Measurements from ENCODE around the gene PF4V1. TPM values are rescaled to one million over a fixed set of nuclear protein-coding genes. Genes with fewer than 3 reads are reported as not detected.

The PF4V1 gene
- total and polyA plus RNA-seq, 9 donors = 0.27 to 0.40 (median 0.31) TPM; not detected in 6

DNA sequence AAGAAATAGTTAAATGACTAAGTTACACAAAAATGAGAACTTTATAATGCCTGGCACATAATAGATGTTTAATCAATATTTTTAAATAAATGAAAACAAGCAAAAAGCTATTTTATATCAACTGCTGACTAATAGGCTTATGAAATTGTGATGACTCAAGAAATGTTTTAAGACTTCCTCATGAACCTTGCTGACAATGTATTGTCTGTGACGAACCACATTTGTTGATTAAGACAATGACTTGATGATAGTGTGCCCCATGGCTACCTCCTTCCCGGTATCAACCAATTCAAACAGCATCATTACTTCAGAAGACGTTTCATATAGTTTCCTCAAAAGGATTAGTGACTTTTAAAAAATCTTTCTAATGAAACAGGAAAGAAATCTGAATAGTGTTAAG, 8.8 kb upstream of the PF4V1 start:
- Histone ChIP-seq H3K36me3 (ENCODE audit: control insufficient read depth, insufficient read depth, low read length) (no peaks in the 10 kb centered on the region), H3K27me3 (ENCODE audit: control insufficient read depth, insufficient read depth, low read length) (no peaks in the 10 kb centered on the region), H3K4me1 (ENCODE audit: control insufficient read depth, insufficient read depth, low read length) (no peaks in the 10 kb centered on the region), H3K4me3 (ENCODE audit: low read length) (no peak overlapping the region), H3K27ac (ENCODE audit: low read length) (no peak overlapping the region), H3K9me3 (replicated peaks; ENCODE audit: control insufficient read depth, low read depth, low read length) (no peaks in the 10 kb centered on the region)
- no CpG with 5 or more reads among the region's 3 CpGs for WGBS (ENCODE audit: insufficient coverage)
- no peak for DNase-seq

GRCh38 chr4:73844806-73845205, 8.3 kb upstream of the PF4V1 start:
- Histone ChIP-seq H3K36me3 (ENCODE audit: control insufficient read depth, insufficient read depth, low read length) (no peaks in the 10 kb centered on the region), H3K4me3 (ENCODE audit: low read length) (no peak overlapping the region), H3K4me1 (ENCODE audit: control insufficient read depth, insufficient read depth, low read length) (no peaks in the 10 kb centered on the region), H3K27me3 (ENCODE audit: control insufficient read depth, insufficient read depth, low read length) (no peaks in the 10 kb centered on the region), H3K27ac (ENCODE audit: low read length) (no peak overlapping the region), H3K9me3 (replicated peaks; ENCODE audit: control insufficient read depth, low read depth, low read length) (no peaks in the 10 kb centered on the region)
- DNase-seq = no peak
- no CpG with 5 or more reads among the region's 2 CpGs for WGBS (ENCODE audit: insufficient coverage)

GRCh38 chr4:73847526-73848182, 5.4 kb upstream of the PF4V1 start:
- DNase-seq = no peak
- H3K4me3 ChIP-seq (ENCODE audit: low read length) = no peak overlapping the region

GRCh38 chr4:73848183-73848777, 4.8 kb upstream of the PF4V1 start:
- H3K27me3 ChIP-seq (ENCODE audit: control insufficient read depth, insufficient read depth, low read length) = peaks cover 3% of the 10 kb centered on the region
- no peak for DNase-seq
- no peaks in the 10 kb centered on the region for H3K36me3 ChIP-seq (ENCODE audit: control insufficient read depth, insufficient read depth, low read length)
- peaks cover 4% of the 10 kb centered on the region for H3K4me1 ChIP-seq (ENCODE audit: control insufficient read depth, insufficient read depth, low read length)
- no peak overlapping the region for H3K4me3 ChIP-seq (ENCODE audit: low read length)
- no peaks in the 10 kb centered on the region for H3K9me3 ChIP-seq (replicated peaks; ENCODE audit: control insufficient read depth, low read depth, low read length)
- no CpG with 5 or more reads among the region's 1 CpG for WGBS (ENCODE audit: insufficient coverage)
- no peak overlapping the region for H3K27ac ChIP-seq (ENCODE audit: low read length)

More at GRCh38 chr4:73847526-73848182, 5.4 kb upstream of the PF4V1 start:
- Histone ChIP-seq H3K27me3 (ENCODE audit: control insufficient read depth, insufficient read depth, low read length) (no peaks in the 10 kb centered on the region), H3K9me3 (replicated peaks; ENCODE audit: control insufficient read depth, low read depth, low read length) (no peaks in the 10 kb centered on the region), H3K27ac (ENCODE audit: low read length) (no peak overlapping the region), H3K36me3 (ENCODE audit: control insufficient read depth, insufficient read depth, low read length) (no peaks in the 10 kb centered on the region), H3K4me1 (ENCODE audit: control insufficient read depth, insufficient read depth, low read length) (no peaks in the 10 kb centered on the region)
- WGBS (ENCODE audit: insufficient coverage) = no CpG with 5 or more reads among the region's 3 CpGs

- H3K4me1 ChIP-seq (ENCODE audit: control insufficient read depth, insufficient read depth, low read length) = peaks cover 5% of the 10 kb centered on the region
- no peak for DNase-seq
- no peaks in the 10 kb centered on the region for H3K9me3 ChIP-seq (replicated peaks; ENCODE audit: control insufficient read depth, low read depth, low read length)
- peaks cover 6% of the 10 kb centered on the region for H3K27me3 ChIP-seq (ENCODE audit: control insufficient read depth, insufficient read depth, low read length)
- H3K36me3 ChIP-seq (ENCODE audit: control insufficient read depth, insufficient read depth, low read length) = no peaks in the 10 kb centered on the region
- no peak overlapping the region for H3K27ac ChIP-seq (ENCODE audit: low read length)
- H3K4me3 ChIP-seq (ENCODE audit: low read length) = no peak overlapping the region
- WGBS (ENCODE audit: insufficient coverage) = no CpG with 5 or more reads among the region's 4 CpGs
Measured at GRCh38 chr4:73850261-73850970, 2.7 kb upstream of the PF4V1 start.

- Histone ChIP-seq H3K27ac (ENCODE audit: low read length) (no peak overlapping the region), H3K4me3 (ENCODE audit: low read length) (no peak overlapping the region), H3K9me3 (replicated peaks; ENCODE audit: control insufficient read depth, low read depth, low read length) (no peaks in the 10 kb centered on the region), H3K27me3 (ENCODE audit: control insufficient read depth, insufficient read depth, low read length) (peaks cover 6% of the 10 kb centered on the region), H3K4me1 (ENCODE audit: control insufficient read depth, insufficient read depth, low read length) (peaks cover 5% of the 10 kb centered on the region), H3K36me3 (ENCODE audit: control insufficient read depth, insufficient read depth, low read length) (no peaks in the 10 kb centered on the region)
- no CpG with 5 or more reads among the region's 1 CpG for WGBS (ENCODE audit: insufficient coverage)
- no peak for DNase-seq
Measured at GRCh38 chr4:73851293-73851692, 1.8 kb upstream of the PF4V1 start.

GRCh38 chr4:73852771-73853170, 325 bp upstream of the PF4V1 start:
- Histone ChIP-seq H3K27me3 (ENCODE audit: control insufficient read depth, insufficient read depth, low read length) (peaks cover 6% of the 10 kb centered on the region), H3K9me3 (replicated peaks; ENCODE audit: control insufficient read depth, low read depth, low read length) (no peaks in the 10 kb centered on the region), H3K4me3 (ENCODE audit: low read length) (no peak overlapping the region), H3K36me3 (ENCODE audit: control insufficient read depth, insufficient read depth, low read length) (no peaks in the 10 kb centered on the region), H3K4me1 (ENCODE audit: control insufficient read depth, insufficient read depth, low read length) (peaks cover 5% of the 10 kb centered on the region), H3K27ac (ENCODE audit: low read length) (no peak overlapping the region)
- DNase-seq = no peak

DNA sequence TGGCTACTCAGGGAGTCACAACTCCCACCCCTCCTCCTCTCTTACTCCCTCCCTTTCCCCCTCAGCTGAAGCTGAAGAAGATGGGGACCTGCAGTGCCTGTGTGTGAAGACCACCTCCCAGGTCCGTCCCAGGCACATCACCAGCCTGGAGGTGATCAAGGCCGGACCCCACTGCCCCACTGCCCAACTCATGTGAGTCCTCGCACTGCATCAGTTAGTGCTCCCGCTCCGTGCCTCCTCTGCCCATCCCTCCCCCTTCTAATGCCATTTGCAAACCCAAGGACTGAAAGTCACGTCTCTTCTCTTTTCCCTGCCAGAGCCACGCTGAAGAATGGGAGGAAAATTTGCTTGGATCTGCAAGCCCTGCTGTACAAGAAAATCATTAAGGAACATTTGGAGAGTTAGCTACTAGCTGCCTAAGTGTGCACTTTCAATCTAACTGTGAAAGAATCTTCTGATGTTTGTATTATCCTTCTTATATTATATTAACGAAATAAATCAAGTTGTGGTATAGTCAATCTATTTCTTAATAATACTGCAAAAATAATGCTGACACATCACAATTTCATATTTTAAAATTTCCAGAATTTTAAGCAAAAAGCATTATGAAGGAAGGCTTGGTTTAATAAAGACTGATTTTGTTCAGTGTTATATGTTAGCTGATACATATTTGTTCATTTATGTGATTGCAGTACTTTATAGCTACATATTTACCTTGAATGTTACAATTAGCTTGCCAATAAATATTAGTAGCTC, 800 bp downstream of the PF4V1 start:
- Histone ChIP-seq H3K27ac (ENCODE audit: low read length) (no peak overlapping the region), H3K4me3 (ENCODE audit: low read length) (no peak overlapping the region)
- WGBS (ENCODE audit: insufficient coverage) = 26% methylated on average over 4 of the region's 8 CpGs

DNA sequence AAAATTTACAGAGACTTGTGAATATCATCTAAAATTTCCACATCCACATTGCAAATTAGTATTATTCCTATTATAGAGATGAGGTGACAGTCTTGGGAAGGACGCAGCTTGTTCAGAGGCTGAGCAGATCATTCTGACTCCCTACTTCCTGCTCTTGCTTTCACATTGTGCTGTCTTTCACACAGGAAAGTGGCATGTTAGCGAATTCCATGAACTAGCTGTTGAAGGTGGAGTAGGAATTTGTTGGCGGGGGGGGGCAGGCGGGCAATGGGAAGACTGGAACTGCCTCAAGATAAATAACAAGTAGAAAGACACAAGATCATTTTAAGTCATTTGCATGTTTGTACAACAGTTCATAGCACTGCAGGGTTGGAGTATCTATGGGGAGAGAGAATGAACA, 2.3 kb downstream of the PF4V1 start:
- Histone ChIP-seq H3K27me3 (ENCODE audit: control insufficient read depth, insufficient read depth, low read length) (peaks cover 6% of the 10 kb centered on the region), H3K4me3 (ENCODE audit: low read length) (no peak overlapping the region), H3K9me3 (replicated peaks; ENCODE audit: control insufficient read depth, low read depth, low read length) (no peaks in the 10 kb centered on the region), H3K27ac (ENCODE audit: low read length) (no peak overlapping the region), H3K4me1 (ENCODE audit: control insufficient read depth, insufficient read depth, low read length) (peaks cover 5% of the 10 kb centered on the region), H3K36me3 (ENCODE audit: control insufficient read depth, insufficient read depth, low read length) (no peaks in the 10 kb centered on the region)
- no peak for DNase-seq
- no CpG with 5 or more reads among the region's 4 CpGs for WGBS (ENCODE audit: insufficient coverage)

More for the DNA sequence above, 800 bp downstream of the PF4V1 start:
- Histone ChIP-seq H3K4me1 (ENCODE audit: control insufficient read depth, insufficient read depth, low read length) (peaks cover 5% of the 10 kb centered on the region), H3K27me3 (ENCODE audit: control insufficient read depth, insufficient read depth, low read length) (peaks cover 6% of the 10 kb centered on the region), H3K9me3 (replicated peaks; ENCODE audit: control insufficient read depth, low read depth, low read length) (no peaks in the 10 kb centered on the region), H3K36me3 (ENCODE audit: control insufficient read depth, insufficient read depth, low read length) (no peaks in the 10 kb centered on the region)
- no peak for DNase-seq

DNA sequence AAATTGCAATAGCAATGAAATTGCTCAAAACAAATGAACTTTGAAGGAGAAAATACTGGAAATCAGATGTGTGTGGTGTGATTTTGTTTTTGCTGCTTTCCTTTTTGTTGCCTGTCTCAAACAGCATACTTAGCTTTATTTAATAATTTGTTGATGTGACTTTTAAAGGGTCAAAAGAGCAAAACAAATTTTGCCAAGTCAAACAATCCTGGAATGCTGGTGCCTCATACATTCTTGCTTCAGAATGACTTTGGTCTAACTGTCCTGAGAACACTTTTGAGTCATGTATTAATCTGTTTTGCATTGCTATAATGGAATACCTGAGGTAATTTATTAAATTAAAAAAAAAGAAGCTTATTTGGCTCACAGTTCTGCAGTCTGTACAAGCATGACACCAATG, 3.4 kb downstream of the PF4V1 start:
- no peaks in the 10 kb centered on the region for H3K9me3 ChIP-seq (replicated peaks; ENCODE audit: control insufficient read depth, low read depth, low read length)
- H3K4me1 ChIP-seq (ENCODE audit: control insufficient read depth, insufficient read depth, low read length) = peaks cover 5% of the 10 kb centered on the region
- no peaks in the 10 kb centered on the region for H3K36me3 ChIP-seq (ENCODE audit: control insufficient read depth, insufficient read depth, low read length)
- H3K27ac ChIP-seq (ENCODE audit: low read length) = no peak overlapping the region
- DNase-seq = no peak
- H3K27me3 ChIP-seq (ENCODE audit: control insufficient read depth, insufficient read depth, low read length) = peaks cover 6% of the 10 kb centered on the region
- H3K4me3 ChIP-seq (ENCODE audit: low read length) = no peak overlapping the region

All from muscle of leg (tissue), 11 donors.